Naive B cell (primary cell): ENCODE measurements around the gene GPR33. TPM values are rescaled to one million over a fixed set of nuclear protein-coding genes. Genes with fewer than 3 reads are reported as not detected.
"Not testable (repeated sequence)": the region's sequence is repeated elsewhere in the genome, so short reads cannot be mapped to it uniquely, and the experiment has no call there.

Experiments
- ATAC-seq, 2 donors: fragments of 150-1000 bp; cut with Tn5 transposase; 2 replicates each; pipeline ENCODE4 v1.10.0; 2021; ENCODE audit warnings: low read depth in 2 of 2, mild to moderate bottlenecking in 2 of 2, moderate library complexity in 2 of 2
- DNase-seq: peaks from one replicate; pipeline ENCODE4 v3.0.0; 2022
- H3K27ac Mint-ChIP-seq, 6 donors: one replicate each; pipeline ENCODE4 v1.8.0; 2020 to 2022; ENCODE audit warnings: mild to moderate bottlenecking in 6 of 6, mixed read lengths in 6 of 6, moderate library complexity in 5 of 6, inconsistent platforms in 2 of 6
- H3K27me3 Mint-ChIP-seq, 3 donors: one replicate each; pipeline ENCODE4 v1.8.0; 2021 to 2022; ENCODE audit warnings: mixed read lengths in 3 of 3, mild to moderate bottlenecking in 1 of 3
- H3K36me3 Mint-ChIP-seq, 2 donors: one replicate each; pipeline ENCODE4 v1.8.0; 2020 to 2022; ENCODE audit warnings: mixed read lengths in 2 of 2, inconsistent platforms in 1 of 2, mild to moderate bottlenecking in 1 of 2
- H3K4me1 Mint-ChIP-seq, 3 donors: one replicate each; pipeline ENCODE4 v1.8.0; 2020 to 2022; ENCODE audit warnings: mixed read lengths in 3 of 3, inconsistent platforms in 1 of 3, mild to moderate bottlenecking in 1 of 3, moderate library complexity in 1 of 3
- H3K4me3 Mint-ChIP-seq, 8 donors: one replicate each; pipeline ENCODE4 v1.8.0; 2020 to 2022; ENCODE audit warnings: mild to moderate bottlenecking in 8 of 8, mixed read lengths in 8 of 8, moderate library complexity in 8 of 8, inconsistent platforms in 2 of 8
- H3K9me3 Mint-ChIP-seq, 7 donors: one replicate each; pipeline ENCODE4 v1.8.0; 2020 to 2022; ENCODE audit warnings: mixed read lengths in 7 of 7, mild to moderate bottlenecking in 5 of 7, inconsistent platforms in 2 of 7, moderate library complexity in 1 of 7
- polyA plus RNA-seq, 6 donors: library from polyadenylated mRNA; unstranded; fragments of 300-500 nt; fragmentation: Illumina TruSeq; gene quantifications; one replicate each; pipeline ENCODE4 v1.2.3, GENCODE V29; 2021; ENCODE audit warnings: low read depth in 6 of 6

Gene GPR33
- polyA plus RNA-seq, 6 donors from 2014 or later = not detected

GRCh38 chr14:31486764-31487163, 1.1 kb downstream of the GPR33 start:
- no peak for DNase-seq
- H3K27ac Mint-ChIP-seq = no peak overlapping the region

GRCh38 chr14:31484754-31485153, 3.1 kb downstream of the GPR33 start:
- Mint-ChIP-seq H3K9me3 (peaks cover 0 to 4% (median 0%) of the 10 kb centered on the region in 7 donors), H3K27ac (peak overlapping the region in 1 of 6 donors; percentile 8), H3K27me3 (peaks cover 0 to 6% (median 0%) of the 10 kb centered on the region in 3 donors), H3K4me3 (no peak overlapping the region), H3K4me1 (peaks cover 24 to 31% (median 26%) of the 10 kb centered on the region in 3 donors), H3K36me3 (no peaks in the 10 kb centered on the region)
- no peak for DNase-seq
- ATAC-seq = no peak

More at GRCh38 chr14:31486764-31487163, 1.1 kb downstream of the GPR33 start:
- peaks cover 0 to 3% (median 0%) of the 10 kb centered on the region in 3 donors for H3K27me3 Mint-ChIP-seq
- H3K4me1 Mint-ChIP-seq = peaks cover 34 to 50% (median 39%) of the 10 kb centered on the region in 3 donors
- H3K9me3 Mint-ChIP-seq = peaks cover 0 to 4% (median 0%) of the 10 kb centered on the region in 7 donors
- H3K4me3 Mint-ChIP-seq = peak overlapping the region in 1 of 8 donors; percentile 11
- ATAC-seq = no peak
- H3K36me3 Mint-ChIP-seq = no peaks in the 10 kb centered on the region

- no peak for ATAC-seq
- H3K4me1 Mint-ChIP-seq = peaks cover 3 to 5% (median 4%) of the 10 kb centered on the region in 3 donors
- H3K4me3 Mint-ChIP-seq = no peak overlapping the region
- DNase-seq = no peak
- H3K27me3 Mint-ChIP-seq = peaks cover 0 to 6% (median 0%) of the 10 kb centered on the region in 3 donors
- H3K27ac Mint-ChIP-seq = no peak overlapping the region
- no peaks in the 10 kb centered on the region for H3K36me3 Mint-ChIP-seq
- no peaks in the 10 kb centered on the region for H3K9me3 Mint-ChIP-seq
Observed at GRCh38 chr14:31480156-31480555, 7.7 kb downstream of the GPR33 start.

- no peak overlapping the region for H3K4me3 Mint-ChIP-seq
- H3K9me3 Mint-ChIP-seq = peaks cover 0 to 3% (median 0%) of the 10 kb centered on the region in 7 donors
- peaks cover 0 to 5% (median 3%) of the 10 kb centered on the region in 3 donors for H3K4me1 Mint-ChIP-seq
- DNase-seq = no peak
- no peaks in the 10 kb centered on the region for H3K36me3 Mint-ChIP-seq
- no peak overlapping the region for H3K27ac Mint-ChIP-seq
- peaks cover 0 to 6% (median 0%) of the 10 kb centered on the region in 3 donors for H3K27me3 Mint-ChIP-seq
- no peak for ATAC-seq
Observed at GRCh38 chr14:31479027-31479426, 8.8 kb downstream of the GPR33 start.

- H3K27ac Mint-ChIP-seq = peak overlapping the region in 1 of 6 donors; percentile 33
- no peaks in the 10 kb centered on the region for H3K36me3 Mint-ChIP-seq
Observed at GRCh38 chr14:31477248-31477647, 10.6 kb downstream of the GPR33 start.

GRCh38 chr14:31476131-31476866, 11.5 kb downstream of the GPR33 start:
- Mint-ChIP-seq H3K27ac (no peak overlapping the region), H3K36me3 (no peaks in the 10 kb centered on the region), H3K4me3 (no peak overlapping the region), H3K9me3 (peaks cover 0 to 11% (median 2%) of the 10 kb centered on the region in 7 donors), H3K27me3 (no peaks in the 10 kb centered on the region), H3K4me1 (peaks cover 0 to 5% (median 3%) of the 10 kb centered on the region in 3 donors)
- DNase-seq (no peak), ATAC-seq (no peak)

More at GRCh38 chr14:31477248-31477647, 10.6 kb downstream of the GPR33 start:
- Mint-ChIP-seq H3K9me3 (peaks cover 0 to 11% (median 2%) of the 10 kb centered on the region in 7 donors), H3K4me3 (no peak overlapping the region), H3K4me1 (peaks cover 0 to 5% (median 3%) of the 10 kb centered on the region in 3 donors), H3K27me3 (peaks cover 0 to 6% (median 0%) of the 10 kb centered on the region in 3 donors)
- DNase-seq (no peak), ATAC-seq (no peak)

- no peaks in the 10 kb centered on the region for H3K9me3 Mint-ChIP-seq
- no peak overlapping the region for H3K27ac Mint-ChIP-seq
- H3K4me1 Mint-ChIP-seq = peaks cover 5 to 6% (median 6%) of the 10 kb centered on the region in 3 donors
- ATAC-seq = no peak
- H3K36me3 Mint-ChIP-seq = no peaks in the 10 kb centered on the region
- no peak overlapping the region for H3K4me3 Mint-ChIP-seq
- H3K27me3 Mint-ChIP-seq = no peaks in the 10 kb centered on the region
- DNase-seq = no peak
Observed at GRCh38 chr14:31466554-31466953, 21.3 kb downstream of the GPR33 start.

- ATAC-seq (no peak), DNase-seq (no peak)
- H3K27ac Mint-ChIP-seq = peak overlapping the region in 1 of 6 donors; percentile 40
- H3K36me3 Mint-ChIP-seq = no peaks in the 10 kb centered on the region
- H3K27me3 Mint-ChIP-seq = no peaks in the 10 kb centered on the region
- H3K4me3 Mint-ChIP-seq = no peak overlapping the region
- no peaks in the 10 kb centered on the region for H3K9me3 Mint-ChIP-seq
- H3K4me1 Mint-ChIP-seq = peaks cover 8 to 9% (median 8%) of the 10 kb centered on the region in 3 donors
Observed at GRCh38 chr14:31465111-31465510, 22.7 kb downstream of the GPR33 start.

GRCh38 chr14:31462450-31462849, 25.4 kb downstream of the GPR33 start:
- peak overlapping the region in 2 of 6 donors; percentile 52 to 70 for H3K27ac Mint-ChIP-seq
- H3K4me1 Mint-ChIP-seq = peaks cover 8 to 19% (median 11%) of the 10 kb centered on the region in 3 donors
- H3K27me3 Mint-ChIP-seq, H3K4me3 Mint-ChIP-seq, ATAC-seq, H3K9me3 Mint-ChIP-seq, DNase-seq, H3K36me3 Mint-ChIP-seq: not testable (repeated sequence)

- ATAC-seq (no peak), DNase-seq (no peak)
- Mint-ChIP-seq H3K36me3 (no peaks in the 10 kb centered on the region), H3K4me1 (peaks cover 8 to 24% (median 18%) of the 10 kb centered on the region in 3 donors), H3K9me3 (no peaks in the 10 kb centered on the region), H3K27me3 (no peaks in the 10 kb centered on the region), H3K4me3 (peak overlapping the region in 1 of 8 donors; percentile 70), H3K27ac (peak overlapping the region in 3 of 6 donors; percentile 7 to 74 (median 69))
Observed at GRCh38 chr14:31461545-31461944, 26.3 kb downstream of the GPR33 start.

- H3K27ac Mint-ChIP-seq = peak overlapping the region; percentile 90 to 97 (median 95)
- H3K9me3 Mint-ChIP-seq = no peaks in the 10 kb centered on the region
- no peak for DNase-seq
- no peaks in the 10 kb centered on the region for H3K27me3 Mint-ChIP-seq
- H3K4me3 Mint-ChIP-seq = peak overlapping the region; percentile 92 to 99 (median 98)
- H3K4me1 Mint-ChIP-seq = peaks cover 16 to 32% (median 26%) of the 10 kb centered on the region in 3 donors
- ATAC-seq = no peak
- no peaks in the 10 kb centered on the region for H3K36me3 Mint-ChIP-seq
Observed at GRCh38 chr14:31457665-31458659, 29.9 kb downstream of the GPR33 start.

- DNase-seq (peak; percentile 86), ATAC-seq (peak; percentile 96 to 97)
- Mint-ChIP-seq H3K36me3 (no peaks in the 10 kb centered on the region), H3K9me3 (no peaks in the 10 kb centered on the region), H3K27me3 (no peaks in the 10 kb centered on the region), H3K4me3 (peak within 1 kb of the TSS; percentile 92 to 99 (median 98)), H3K4me1 (peaks cover 16 to 31% (median 26%) of the 10 kb centered on the region in 3 donors), H3K27ac (peak within 1 kb of the TSS; percentile 90 to 97 (median 95))
Observed at GRCh38 chr14:31456841-31457664, 30.8 kb downstream of the GPR33 start, which contains the start of gene DTD2. DTD2 (minus strand) TSS chr14:31457506; CDS start chr14:31457393, 113 bp downstream.
